Mesenteric fat pad (tissue), 1 donor: Measurements from ENCODE around the gene EFNA1. TPM values are rescaled to one million over a fixed set of nuclear protein-coding genes. Genes with fewer than 3 reads are reported as not detected.
A peak's percentile ranks its signal among the peaks of the same experiment; 100 is the strongest.
"Not testable (repeated sequence)": the region's sequence is repeated elsewhere in the genome, so short reads cannot be mapped to it uniquely, and the experiment has no call there.

ENCODE experiments used
- DNase-seq: peaks from one replicate; pipeline ENCODE4 v3.0.0-alpha.2; 2020; ENCODE audit warnings: low spot score
- total RNA-seq: library from RNA; stranded (reverse); fragmentation: NEBNext Ultra II Directional; extraction: Animal tissue kit (Norgen Biotek cat#: 25700); gene quantifications from one replicate; pipeline ENCODE4 v1.2.1, GENCODE V29; 2021
- donor health status: DM: yes; HTN: yes; CAD: no.

EFNA1 gene
- total RNA-seq, 1 donor from 2014 or later = 17.8 TPM

DNA sequence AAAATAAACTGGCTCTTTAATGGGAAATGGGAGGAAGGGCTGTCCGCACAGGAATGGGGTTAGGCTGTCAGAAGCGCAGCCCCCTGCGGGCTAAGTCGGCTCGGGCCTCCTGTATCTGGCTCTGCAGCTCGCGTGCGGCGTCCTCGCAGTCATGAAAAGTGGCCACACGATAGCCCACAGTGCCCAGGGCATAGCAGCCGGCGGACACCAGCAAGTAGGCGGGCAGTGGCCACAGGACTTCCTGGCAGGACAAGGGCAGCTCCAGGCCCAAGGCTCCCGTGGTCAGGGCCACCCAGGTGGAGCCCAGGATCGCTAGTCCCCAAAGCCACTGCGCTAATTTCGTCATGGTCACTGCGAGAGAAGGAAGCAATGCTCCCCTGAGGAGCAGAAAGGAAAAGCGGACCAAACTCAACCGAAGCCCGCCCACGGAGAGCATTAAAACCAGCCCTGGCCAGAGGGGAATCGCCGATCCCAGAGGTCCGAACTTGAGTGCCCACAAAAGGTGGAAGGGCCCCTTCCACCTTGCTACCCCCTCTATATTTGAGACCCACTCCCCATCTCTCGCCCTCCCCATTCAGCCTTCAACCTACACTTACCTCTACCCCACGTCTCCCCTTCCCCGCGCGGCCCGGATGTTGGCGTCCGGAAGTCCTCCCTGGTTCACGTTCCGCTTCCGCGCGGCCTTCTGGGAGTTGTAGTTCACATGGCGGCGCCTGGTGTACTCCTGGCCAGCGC is 12.4 kb downstream of the EFNA1 start, which contains the start of gene DPM3:
Gene DPM3 (minus strand): TSS at position 637 of the 735 bp plus-strand sequence. CDS start 291 bp downstream, at position 346.
- DNase-seq = peak; percentile 98

DNA sequence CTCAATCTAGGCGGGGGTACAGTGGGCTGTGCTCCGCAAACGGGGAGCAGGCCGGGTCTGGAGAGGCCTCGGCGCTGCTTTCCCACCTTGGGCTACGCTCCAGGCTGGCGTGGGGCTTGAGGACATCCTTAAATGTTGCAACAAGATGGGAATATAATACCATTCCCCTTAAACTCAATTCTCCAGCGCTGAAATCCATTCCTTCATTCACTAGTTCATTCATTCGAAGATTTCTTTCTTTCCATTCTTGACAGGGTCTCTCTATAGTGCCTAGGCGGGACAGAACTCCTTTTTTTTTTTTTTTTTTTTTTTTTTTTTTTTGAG is 12.9 kb downstream of the EFNA1 start:
- DNase-seq = no peak

DNA sequence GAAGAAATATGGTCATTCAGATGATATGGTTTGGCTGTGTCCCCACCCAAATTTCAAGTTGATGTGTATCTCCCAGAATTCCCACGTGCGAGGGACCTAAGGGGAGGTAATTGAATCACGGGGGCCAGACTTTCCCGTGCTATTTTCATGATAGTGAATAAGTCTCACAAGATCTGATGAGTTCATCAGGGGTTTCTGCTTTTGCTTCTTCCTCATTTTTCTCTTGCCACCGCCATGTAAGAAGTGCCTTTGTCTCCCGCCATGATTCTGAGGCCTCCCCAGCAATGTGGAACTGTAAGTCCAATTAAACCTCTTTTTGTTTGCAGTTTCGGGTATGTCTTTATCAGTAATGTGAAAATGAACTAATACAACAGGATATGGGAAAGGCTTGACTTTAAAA is 14.1 kb downstream of the EFNA1 start:
- DNase-seq = no peak

GRCh38 chr1:155145491-155145890 is 17.8 kb downstream of the EFNA1 start:
- DNase-seq = no peak

- not testable (repeated sequence) for DNase-seq
Observed at GRCh38 chr1:155155996-155156643, 28.4 kb downstream of the EFNA1 start.

DNA sequence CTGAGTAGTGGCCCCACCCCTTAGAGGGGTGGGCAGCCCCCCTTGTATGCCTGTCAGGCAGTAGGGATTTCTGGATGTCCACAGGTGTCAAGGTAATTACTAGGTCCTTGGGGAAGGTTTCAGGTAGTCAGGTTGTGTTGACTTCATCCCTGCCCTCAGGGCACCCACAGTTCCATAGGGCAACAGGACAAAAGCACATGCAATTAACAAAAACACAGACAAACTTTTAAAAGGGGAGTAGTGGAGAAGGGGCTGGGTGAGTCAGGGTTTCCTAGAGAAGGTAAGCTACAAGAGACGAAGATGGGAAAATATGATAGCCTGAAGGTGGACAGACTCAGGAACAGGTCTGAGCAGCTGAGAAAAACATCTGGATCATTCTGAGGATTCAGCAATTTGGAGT is 31.3 kb downstream of the EFNA1 start:
- no peak for DNase-seq

DNA sequence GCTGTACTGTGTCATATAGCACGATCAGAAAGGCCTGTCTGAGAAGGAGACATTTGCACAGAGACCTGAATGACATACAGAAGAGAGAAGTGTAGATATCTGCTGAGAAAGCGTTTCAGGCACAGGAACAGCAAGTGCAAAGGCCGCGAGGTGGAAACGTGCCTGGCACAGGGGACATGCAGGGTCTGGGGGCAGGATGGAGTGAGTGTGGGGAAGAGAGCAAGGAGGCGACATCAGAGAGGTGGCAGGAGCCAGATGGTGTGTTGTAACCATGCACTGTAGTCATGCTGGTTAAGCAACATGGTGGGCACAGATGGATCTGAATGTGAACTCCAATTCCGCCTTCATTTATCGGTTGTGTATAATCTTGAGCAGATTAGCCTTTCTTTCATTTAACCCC is 32.5 kb downstream of the EFNA1 start:
- DNase-seq = no peak

- not testable (repeated sequence) for DNase-seq
Observed at GRCh38 chr1:155162631-155163030, 35.0 kb downstream of the EFNA1 start.

DNA sequence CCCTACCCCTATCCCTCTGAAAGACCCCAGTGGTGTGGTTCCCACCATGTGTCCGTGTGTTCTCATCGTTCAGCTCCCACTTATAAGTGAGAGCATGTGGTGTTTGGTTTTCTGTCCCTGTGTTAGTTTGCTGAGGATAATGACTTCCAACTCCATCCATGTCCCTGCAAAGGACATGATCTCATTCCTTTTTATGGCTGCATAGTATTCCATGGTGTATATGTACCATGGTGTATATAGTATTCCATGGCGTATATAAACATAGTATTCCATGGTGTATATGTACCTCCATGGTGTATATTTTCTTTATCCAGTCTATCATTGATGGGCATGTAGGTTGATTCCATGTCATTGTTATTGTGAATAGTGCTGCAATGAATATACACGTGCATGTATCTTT is 36.1 kb downstream of the EFNA1 start:
- DNase-seq = not testable (repeated sequence)

- DNase-seq = not testable (repeated sequence)
Observed at GRCh38 chr1:155164625-155165024, 36.9 kb downstream of the EFNA1 start.

DNA sequence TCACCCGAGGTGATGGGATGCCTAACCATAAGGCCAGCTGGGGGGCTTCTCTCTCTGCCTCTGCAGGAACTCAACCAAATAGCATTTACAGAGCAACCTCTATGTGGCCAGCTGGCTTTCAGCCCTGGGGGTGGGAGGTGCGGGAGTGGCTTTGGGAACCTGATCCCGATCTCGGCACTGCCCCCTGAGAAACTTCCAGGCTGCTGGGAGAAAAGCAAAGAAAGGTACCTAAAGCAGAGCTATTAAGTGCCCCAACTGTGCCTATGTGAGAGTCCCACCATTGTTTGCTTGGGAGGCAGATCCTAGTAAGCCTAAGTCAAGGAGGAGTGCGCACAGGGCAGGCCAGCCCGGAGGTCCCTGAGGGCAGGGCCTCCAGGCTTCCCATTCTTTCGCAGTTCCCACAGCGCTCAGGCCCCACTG is 38.4 kb downstream of the EFNA1 start:
- DNase-seq = peak; percentile 89

DNA sequence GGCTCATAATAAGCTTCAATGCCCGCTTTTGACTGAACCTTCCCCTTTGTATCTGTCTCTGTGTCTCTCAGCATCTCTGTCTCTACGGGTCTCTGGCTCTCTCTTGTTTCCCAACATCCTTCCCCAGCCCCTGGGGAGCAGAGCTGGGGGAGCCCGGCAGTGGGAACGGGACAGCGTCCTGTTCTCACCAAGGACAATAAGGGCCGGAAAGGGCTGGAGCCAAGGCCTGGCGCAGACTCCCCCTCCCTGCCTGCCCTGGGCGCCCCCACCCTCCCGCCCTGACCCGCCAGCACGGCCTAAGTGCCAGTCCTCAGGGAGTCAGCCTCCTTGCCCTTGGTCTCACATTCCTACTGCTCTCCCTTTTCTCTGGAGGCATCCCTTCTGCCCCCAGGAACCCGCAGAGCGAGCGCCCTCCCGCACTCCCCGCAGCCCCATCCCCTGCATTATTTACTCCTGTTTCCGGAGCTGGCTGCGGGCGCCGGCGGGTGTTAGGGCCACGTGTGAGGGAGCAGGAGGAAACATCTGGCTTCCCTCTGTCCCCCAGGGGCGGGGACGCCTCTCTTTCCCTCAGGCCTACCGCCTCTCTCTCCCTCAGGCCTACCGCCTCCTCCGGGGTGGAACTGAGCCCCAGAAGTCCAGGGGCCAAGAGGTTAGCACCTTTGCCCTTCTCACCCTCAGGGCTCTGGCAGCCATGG is 38.9 kb downstream of the EFNA1 start:
- peak; percentile 89 for DNase-seq

GRCh38 chr1:155167166-155168104 is 39.8 kb downstream of the EFNA1 start:
- DNase-seq = peak; percentile 96

GRCh38 chr1:155168105-155168445 is 40.4 kb downstream of the EFNA1 start:
- not testable (repeated sequence) for DNase-seq

GRCh38 chr1:155168456-155169210 is 41.0 kb downstream of the EFNA1 start:
- DNase-seq = peak; percentile 37

- DNase-seq = peak; percentile 39
Observed at GRCh38 chr1:155169541-155169940, 41.9 kb downstream of the EFNA1 start.

- DNase-seq = peak; percentile 11
Observed at GRCh38 chr1:155170101-155170785, 42.6 kb downstream of the EFNA1 start.

DNA sequence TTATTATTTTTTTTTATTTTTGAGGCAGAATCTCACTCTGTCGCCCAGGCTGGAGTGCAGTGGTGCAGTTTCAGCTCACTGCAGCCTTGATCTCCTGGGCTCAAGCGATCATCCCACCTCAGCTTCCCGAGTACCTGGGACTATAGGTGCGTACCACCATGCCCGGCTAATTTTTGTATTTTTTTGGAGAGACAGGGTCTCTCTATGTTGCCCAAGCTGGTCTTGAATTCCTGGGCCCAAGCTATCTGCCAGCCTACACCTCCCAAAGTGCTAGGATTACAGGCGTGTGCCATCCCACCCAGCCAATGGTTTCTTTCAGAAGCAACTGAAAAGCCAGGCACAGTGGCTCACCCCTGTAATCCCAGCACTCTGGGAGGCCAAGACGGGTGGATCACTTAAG is 43.1 kb downstream of the EFNA1 start:
- DNase-seq = peak; percentile 43

DNA sequence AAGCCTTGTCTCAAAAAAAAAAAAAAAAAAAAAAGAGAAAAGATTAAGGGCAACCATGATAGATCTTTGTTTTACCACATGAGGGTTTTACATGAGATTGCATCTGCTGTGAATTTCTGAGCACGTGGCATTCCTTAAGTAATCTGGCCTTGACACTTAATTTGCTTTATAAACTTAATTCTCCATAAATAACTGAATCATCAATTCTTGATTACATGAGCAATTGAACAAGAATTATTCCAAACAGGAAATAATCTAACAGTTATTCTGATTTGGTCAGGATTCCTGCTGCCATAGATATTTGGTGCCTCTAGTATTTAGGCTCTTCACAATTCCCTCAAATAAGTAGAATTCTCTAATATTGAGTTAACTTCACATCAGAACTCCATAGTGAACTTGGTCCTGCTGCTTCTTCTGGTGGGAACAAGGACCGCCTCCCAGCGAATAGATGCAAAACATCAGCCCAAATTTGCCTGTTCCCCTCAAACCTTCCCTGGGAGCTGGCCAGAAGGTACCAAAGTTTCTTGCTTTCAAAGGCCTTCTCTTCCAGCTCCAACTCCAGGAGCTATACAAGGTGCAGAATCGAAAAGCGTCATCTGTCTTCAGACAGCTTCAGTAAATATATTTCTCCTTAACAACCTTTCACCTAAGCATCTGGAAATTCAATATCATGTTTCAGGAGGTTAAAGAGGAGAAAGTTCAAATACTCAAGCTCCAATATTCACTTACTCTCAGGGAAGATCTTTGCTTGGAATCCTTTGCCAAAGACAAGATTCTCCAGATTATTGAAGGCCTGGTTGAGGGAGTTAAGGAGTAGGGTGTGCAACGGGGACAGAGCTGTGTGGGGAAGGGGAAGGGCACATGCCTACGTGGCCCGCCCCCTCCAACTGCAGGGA is 44.4 kb downstream of the EFNA1 start:
- DNase-seq = peak; percentile 2
